Medulla oblongata (tissue), 1 donor: ENCODE data around the gene SOCS4.
"Not testable (repeated sequence)": the region's sequence is repeated elsewhere in the genome, so short reads cannot be mapped to it uniquely, and the experiment has no call there.

Experiments used
- DNase-seq: peaks from one replicate; pipeline ENCODE4 v3.0.0-alpha.2; 2015; ENCODE audit errors: extremely low spot score

The SOCS4 gene

GRCh38 chr14:55051423-55052268 lies 24.6 kb downstream of the SOCS4 start, which contains the start of gene MAPK1IP1L:
Gene MAPK1IP1L, plus strand, starts transcription at chr14:55051647. Its CDS starts 10,037 bp downstream, at chr14:55061684.
- peak; percentile 94 for DNase-seq

GRCh38 chr14:55052269-55052930 lies 25.4 kb downstream of the SOCS4 start:
- peak; percentile 38 for DNase-seq

- DNase-seq: no peak
These were observed 26.0 kb downstream of the SOCS4 start for GRCh38 chr14:55053018-55053417.

- no peak for DNase-seq
These were observed 26.5 kb downstream of the SOCS4 start for GRCh38 chr14:55053500-55053899.

GRCh38 chr14:55054098-55054497 lies 27.1 kb downstream of the SOCS4 start:
- no peak for DNase-seq

GRCh38 chr14:55057919-55058318 lies 30.9 kb downstream of the SOCS4 start:
- no peak for DNase-seq

- no peak for DNase-seq
These were observed 32.3 kb downstream of the SOCS4 start for GRCh38 chr14:55059333-55059732.

GRCh38 chr14:55062517-55063351 lies 35.7 kb downstream of the SOCS4 start:
- DNase-seq: peak; percentile 36

GRCh38 chr14:55064896-55065295 lies 37.9 kb downstream of the SOCS4 start:
- not testable (repeated sequence) for DNase-seq

- no peak for DNase-seq
These were observed 38.4 kb downstream of the SOCS4 start for GRCh38 chr14:55065411-55065810.

GRCh38 chr14:55066223-55066622 lies 39.2 kb downstream of the SOCS4 start:
- DNase-seq: no peak

GRCh38 chr14:55070981-55071411 lies 44.0 kb downstream of the SOCS4 start:
- no peak for DNase-seq

GRCh38 chr14:55071870-55072640 lies 45.0 kb downstream of the SOCS4 start:
- DNase-seq: peak; percentile 83

GRCh38 chr14:55073856-55074255 lies 46.8 kb downstream of the SOCS4 start:
- DNase-seq: no peak

GRCh38 chr14:55074662-55075061 lies 47.6 kb downstream of the SOCS4 start:
- DNase-seq: no peak

GRCh38 chr14:55075628-55076175 lies 48.7 kb downstream of the SOCS4 start:
- DNase-seq: no peak

- DNase-seq: no peak
These were observed 50.4 kb downstream of the SOCS4 start for GRCh38 chr14:55077170-55078151.

- DNase-seq: not testable (repeated sequence)
These were observed 52.9 kb downstream of the SOCS4 start for GRCh38 chr14:55079961-55080360.

GRCh38 chr14:55084401-55085059 lies 57.5 kb downstream of the SOCS4 start:
- no peak for DNase-seq
